NCI-H2196 treated with DMSO at 0.1 percent for 48 hours (cell line): ENCODE measurements around the gene TSPAN13.
A peak's percentile ranks its signal among the peaks of the same experiment; 100 is the strongest.

Experiments
- DNase-seq: peaks from one replicate; lab custom pipeline; 2025; ENCODE audit not compliant: unreplicated experiment; lab: John Stamatoyannopoulos, UW

TSPAN13 gene

GRCh38 chr7:16774294-16774693 is 20.7 kb downstream of the TSPAN13 start:
- no peak for DNase-seq

- no peak for DNase-seq
These were observed 21.4 kb downstream of the TSPAN13 start for GRCh38 chr7:16774986-16775385.

GRCh38 chr7:16776053-16776452 is 22.5 kb downstream of the TSPAN13 start:
- no peak for DNase-seq

GRCh38 chr7:16778476-16778875 is 24.9 kb downstream of the TSPAN13 start:
- DNase-seq: no peak

GRCh38 chr7:16779051-16779450 is 25.5 kb downstream of the TSPAN13 start:
- DNase-seq: no peak

- no peak for DNase-seq
These were observed 27.0 kb downstream of the TSPAN13 start for GRCh38 chr7:16780596-16780995.

GRCh38 chr7:16785321-16785720 is 31.8 kb downstream of the TSPAN13 start:
- no peak for DNase-seq

- no peak for DNase-seq
These were observed 32.3 kb downstream of the TSPAN13 start for GRCh38 chr7:16785846-16786245.

GRCh38 chr7:16786257-16786656 is 32.7 kb downstream of the TSPAN13 start:
- DNase-seq: no peak

- DNase-seq: no peak
These were observed 33.6 kb downstream of the TSPAN13 start for GRCh38 chr7:16787127-16787526.

GRCh38 chr7:16791071-16791470 is 37.5 kb downstream of the TSPAN13 start:
- DNase-seq: no peak

GRCh38 chr7:16791905-16792698 is 38.5 kb downstream of the TSPAN13 start:
- no peak for DNase-seq

- no peak for DNase-seq
These were observed 41.4 kb downstream of the TSPAN13 start for GRCh38 chr7:16794986-16795385.

- DNase-seq: no peak
These were observed 42.1 kb downstream of the TSPAN13 start for GRCh38 chr7:16795624-16796023.

GRCh38 chr7:16801111-16801542 is 47.6 kb downstream of the TSPAN13 start:
- peak; percentile 9 for DNase-seq

GRCh38 chr7:16801579-16801978 is 48.0 kb downstream of the TSPAN13 start:
- DNase-seq: no peak

- DNase-seq: no peak
These were observed 49.6 kb downstream of the TSPAN13 start for GRCh38 chr7:16803125-16803524.

- no peak for DNase-seq
These were observed 50.5 kb downstream of the TSPAN13 start for GRCh38 chr7:16803881-16804673.

GRCh38 chr7:16804674-16805439 is 51.3 kb downstream of the TSPAN13 start, which contains the start of gene AGR2:
AGR2 (minus strand) TSS chr7:16804999; CDS start chr7:16801796, 3,203 bp downstream.
- no peak for DNase-seq

- no peak for DNase-seq
These were observed 51.9 kb downstream of the TSPAN13 start for GRCh38 chr7:16805441-16805840.

GRCh38 chr7:16810112-16810511 is 56.6 kb downstream of the TSPAN13 start:
- no peak for DNase-seq
